ENCODE results near the gene INCA1.
A peak's percentile ranks its signal among the peaks of the same experiment; 100 is the strongest.

INCA1 gene

DNA sequence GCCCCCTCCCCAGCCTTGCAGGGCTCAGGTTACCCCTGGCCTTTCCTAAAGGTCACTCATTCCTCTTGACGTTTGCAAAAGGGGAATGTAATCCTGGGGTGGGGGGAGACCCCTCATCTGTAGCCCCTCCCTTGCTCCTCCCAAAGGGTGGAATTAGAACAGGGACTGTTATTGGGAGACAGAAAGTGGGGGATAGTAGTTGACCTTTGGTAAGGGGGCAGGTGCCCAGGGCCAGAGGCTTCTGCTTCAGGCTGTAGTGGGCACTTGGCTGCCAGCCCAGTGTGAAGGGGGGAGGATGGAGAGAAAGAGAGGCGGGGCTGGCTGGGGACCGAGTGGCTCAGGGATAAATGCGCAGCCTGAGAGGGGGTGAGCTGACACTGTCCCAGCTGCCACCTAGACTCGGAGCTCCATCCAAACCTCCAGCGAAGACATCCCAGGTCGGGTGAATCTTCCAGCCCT lies 46.5 kb downstream of the INCA1 start, which contains the start of gene ENO3:
ENO3 (plus strand) TSS at position 374 of the 459 bp plus-strand sequence. CDS start 711 bp downstream, outside the sequence.
- no peaks in the 10 kb centered on the region for H3K9me3 ChIP-seq (ENCODE audit: low read length)
- peaks cover 23% of the 10 kb centered on the region for H3K36me3 ChIP-seq (ENCODE audit: insufficient read depth, low read length)
- TF ChIP-seq, protein P1, sequence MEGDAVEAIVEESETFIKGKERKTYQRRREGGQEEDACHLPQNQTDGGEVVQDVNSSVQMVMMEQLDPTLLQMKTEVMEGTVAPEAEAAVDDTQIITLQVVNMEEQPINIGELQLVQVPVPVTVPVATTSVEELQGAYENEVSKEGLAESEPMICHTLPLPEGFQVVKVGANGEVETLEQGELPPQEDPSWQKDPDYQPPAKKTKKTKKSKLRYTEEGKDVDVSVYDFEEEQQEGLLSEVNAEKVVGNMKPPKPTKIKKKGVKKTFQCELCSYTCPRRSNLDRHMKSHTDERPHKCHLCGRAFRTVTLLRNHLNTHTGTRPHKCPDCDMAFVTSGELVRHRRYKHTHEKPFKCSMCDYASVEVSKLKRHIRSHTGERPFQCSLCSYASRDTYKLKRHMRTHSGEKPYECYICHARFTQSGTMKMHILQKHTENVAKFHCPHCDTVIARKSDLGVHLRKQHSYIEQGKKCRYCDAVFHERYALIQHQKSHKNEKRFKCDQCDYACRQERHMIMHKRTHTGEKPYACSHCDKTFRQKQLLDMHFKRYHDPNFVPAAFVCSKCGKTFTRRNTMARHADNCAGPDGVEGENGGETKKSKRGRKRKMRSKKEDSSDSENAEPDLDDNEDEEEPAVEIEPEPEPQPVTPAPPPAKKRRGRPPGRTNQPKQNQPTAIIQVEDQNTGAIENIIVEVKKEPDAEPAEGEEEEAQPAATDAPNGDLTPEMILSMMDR (IDR thresholded peaks at IDR 0.05; ENCODE audit: low read length), result no peak
- no peak for TF ChIP-seq EZH2 (IDR thresholded peaks at IDR 0.05; ENCODE audit: borderline replicate concordance, low read length)
- H2AFZ ChIP-seq (ENCODE audit: low read length), result no peak within 1 kb of the TSS
- H3K79me2 ChIP-seq (ENCODE audit: insufficient read depth, low read length), result peaks cover 9% of the 10 kb centered on the region
- H4K20me1 ChIP-seq (ENCODE audit: insufficient read depth, low read length), result no peaks in the 10 kb centered on the region
- peak within 1 kb of the TSS; percentile 94 for H3K4me2 ChIP-seq (ENCODE audit: low read length)
- H3K4me1 ChIP-seq (ENCODE audit: insufficient read depth, low read length, severe bottlenecking), result peaks cover 31% of the 10 kb centered on the region
- no peaks in the 10 kb centered on the region for H3K27me3 ChIP-seq (ENCODE audit: insufficient read depth, low read length)
- peak within 1 kb of the TSS; percentile 84 for H3K4me3 ChIP-seq (ENCODE audit: low read depth, low read length, poor library complexity, severe bottlenecking)
- H3K9ac ChIP-seq (ENCODE audit: low read length), result peak within 1 kb of the TSS; percentile 92
- H3K27ac ChIP-seq (ENCODE audit: low read depth, low read length, poor library complexity, severe bottlenecking), result peak within 1 kb of the TSS; percentile 100
- H3F3A ChIP-seq (ENCODE audit: insufficient read depth, low read length), result 0 out of 2 replicates have a peak, but pooled peaks cover 3% of the 10 kb centered on the region
- no peaks in the 10 kb centered on the region for H3K9me2 ChIP-seq (ENCODE audit: low read depth, low read length)

DNA sequence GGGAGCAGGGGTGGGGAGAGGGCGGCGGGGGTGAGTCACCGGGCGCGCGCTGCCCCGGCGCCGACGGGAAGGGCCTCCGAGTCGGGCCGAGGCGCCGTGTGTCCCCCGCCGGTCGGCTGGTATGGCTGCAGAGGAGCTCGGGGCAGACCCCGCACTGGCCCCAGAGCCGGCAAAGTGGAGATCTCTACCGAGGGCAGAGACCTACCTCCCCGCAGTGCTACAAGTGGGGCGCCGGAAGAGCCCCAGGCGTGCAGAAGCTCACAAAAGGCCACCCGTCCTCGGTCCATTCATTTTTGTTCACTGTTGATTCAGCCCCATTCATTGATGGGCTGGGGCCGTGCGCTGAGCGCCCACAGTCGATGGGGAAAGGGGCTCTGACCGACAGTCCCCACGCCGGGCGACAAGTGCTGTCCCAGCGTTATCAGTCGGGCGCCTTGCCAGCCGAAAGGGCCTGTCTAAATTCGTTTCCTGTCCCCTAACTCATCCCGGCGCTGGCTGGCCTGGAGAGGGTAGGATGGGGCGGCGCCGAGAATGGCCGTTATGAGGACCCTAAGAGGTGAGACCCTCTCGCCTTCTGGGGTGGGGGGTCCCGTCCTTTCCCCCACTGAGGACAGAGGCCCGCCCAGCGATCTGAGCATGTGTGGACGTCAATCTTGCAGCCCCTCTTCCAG lies 47.1 kb downstream of the INCA1 start:
- Histone ChIP-seq H3K27ac (ENCODE audit: low read depth, low read length, poor library complexity, severe bottlenecking) (peak overlapping the region; percentile 100), H2AFZ (ENCODE audit: low read length) (no peak overlapping the region), H3K79me2 (ENCODE audit: insufficient read depth, low read length) (peaks cover 9% of the 10 kb centered on the region)

DNA sequence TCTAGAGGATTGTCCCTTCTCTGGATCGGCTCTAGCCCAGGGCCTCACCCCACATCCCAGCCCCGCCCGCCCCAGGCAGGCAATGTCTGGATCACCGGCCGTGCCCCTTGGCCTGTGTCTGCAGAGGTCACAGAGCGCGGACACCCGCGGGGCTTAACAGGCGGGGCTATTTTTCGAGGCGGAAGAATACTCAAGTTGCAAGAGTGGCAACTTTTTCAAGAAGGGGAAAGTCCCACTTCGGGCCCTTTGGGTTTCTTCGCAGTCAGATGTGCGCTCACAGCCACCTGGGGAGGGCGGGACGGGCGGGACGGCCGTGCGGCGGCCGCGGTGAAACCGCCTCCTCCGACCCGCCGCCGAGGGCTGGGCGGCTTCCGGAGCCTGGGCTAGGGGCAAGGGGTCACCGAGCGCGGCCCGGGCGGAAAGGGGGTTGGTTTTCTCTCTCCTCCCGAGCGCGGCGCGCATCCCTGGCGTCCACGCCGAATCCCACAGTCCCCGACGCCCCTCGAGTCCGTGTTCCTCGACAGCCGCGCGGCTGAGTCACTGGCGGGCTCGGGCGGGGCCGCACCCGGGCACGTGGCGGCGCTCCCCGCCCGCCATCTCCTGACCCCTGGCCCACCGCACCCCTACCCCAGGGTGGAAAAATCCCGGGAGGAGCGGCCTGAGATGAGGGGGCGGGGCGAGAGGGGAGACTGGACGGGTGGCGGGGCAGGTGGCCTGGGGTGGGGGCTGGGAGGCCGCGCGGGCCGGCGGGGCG lies 47.8 kb downstream of the INCA1 start:
- H2AFZ ChIP-seq (ENCODE audit: low read length), result no peak overlapping the region
- H3K27ac ChIP-seq (ENCODE audit: low read depth, low read length, poor library complexity, severe bottlenecking), result peak overlapping the region; percentile 100
- peaks cover 9% of the 10 kb centered on the region for H3F3A ChIP-seq (ENCODE audit: insufficient read depth, low read length)
- H3K9ac ChIP-seq (ENCODE audit: low read length), result peak overlapping the region; percentile 92
- peak overlapping the region; percentile 84 for H3K4me3 ChIP-seq (ENCODE audit: low read depth, low read length, poor library complexity, severe bottlenecking)
- H3K9me2 ChIP-seq (ENCODE audit: low read depth, low read length), result no peaks in the 10 kb centered on the region
- H3K27me3 ChIP-seq (ENCODE audit: insufficient read depth, low read length), result no peaks in the 10 kb centered on the region
- TF ChIP-seq, protein P1 (IDR thresholded peaks at IDR 0.05; ENCODE audit: low read length), result no peak
- TF ChIP-seq EZH2 (IDR thresholded peaks at IDR 0.05; ENCODE audit: borderline replicate concordance, low read length), result no peak
- peaks cover 36% of the 10 kb centered on the region for H3K36me3 ChIP-seq (ENCODE audit: insufficient read depth, low read length)
- peaks cover 43% of the 10 kb centered on the region for H3K4me1 ChIP-seq (ENCODE audit: insufficient read depth, low read length, severe bottlenecking)
- peaks cover 9% of the 10 kb centered on the region for H3K79me2 ChIP-seq (ENCODE audit: insufficient read depth, low read length)
- H4K20me1 ChIP-seq (ENCODE audit: insufficient read depth, low read length), result no peaks in the 10 kb centered on the region
- no peaks in the 10 kb centered on the region for H3K9me3 ChIP-seq (ENCODE audit: low read length)
- H3K4me2 ChIP-seq (ENCODE audit: low read length), result peak overlapping the region; percentile 94

More for the DNA sequence above, 47.1 kb downstream of the INCA1 start:
- peak overlapping the region; percentile 92 for H3K9ac ChIP-seq (ENCODE audit: low read length)
- no peaks in the 10 kb centered on the region for H4K20me1 ChIP-seq (ENCODE audit: insufficient read depth, low read length)
- H3K4me2 ChIP-seq (ENCODE audit: low read length), result peak overlapping the region; percentile 94
- no peaks in the 10 kb centered on the region for H3K27me3 ChIP-seq (ENCODE audit: insufficient read depth, low read length)
- peaks cover 29% of the 10 kb centered on the region for H3K36me3 ChIP-seq (ENCODE audit: insufficient read depth, low read length)
- no peaks in the 10 kb centered on the region for H3K9me2 ChIP-seq (ENCODE audit: low read depth, low read length)
- 0 out of 2 replicates have a peak, but pooled peaks cover 3% of the 10 kb centered on the region for H3F3A ChIP-seq (ENCODE audit: insufficient read depth, low read length)
- H3K4me1 ChIP-seq (ENCODE audit: insufficient read depth, low read length, severe bottlenecking), result peaks cover 36% of the 10 kb centered on the region
- H3K4me3 ChIP-seq (ENCODE audit: low read depth, low read length, poor library complexity, severe bottlenecking), result peak overlapping the region; percentile 84
- no peaks in the 10 kb centered on the region for H3K9me3 ChIP-seq (ENCODE audit: low read length)
- TF ChIP-seq, protein P1 (IDR thresholded peaks at IDR 0.05; ENCODE audit: low read length), result no peak
- no peak for TF ChIP-seq EZH2 (IDR thresholded peaks at IDR 0.05; ENCODE audit: borderline replicate concordance, low read length)
